Measurements from ENCODE around the gene SPRR4. TPM values are rescaled to one million over a fixed set of nuclear protein-coding genes. Genes with fewer than 3 reads are reported as not detected.

Gene SPRR4
- total and polyA plus RNA-seq, 2 donors (not counting 3 experiments of a cell fraction or from before 2014, with no cell fraction given), result not detected

GRCh38 chr1:152997901-152998300 is 27.5 kb downstream of the SPRR4 start:
- FAIRE-seq, result no peak
- H3K9me1 ChIP-seq (replicated peaks; ENCODE audit: control insufficient read depth, extremely low read depth, insufficient read depth, low read length), result no peaks in the 10 kb centered on the region
- H3K79me2 ChIP-seq (ENCODE audit: control insufficient read depth, insufficient read depth, low read length), result no peaks in the 10 kb centered on the region

More at GRCh38 chr1:152997901-152998300, 27.5 kb downstream of the SPRR4 start:
- Histone ChIP-seq H4K20me1 (replicated peaks; ENCODE audit: control insufficient read depth, extremely low read depth, insufficient read depth, low read length) (no peaks in the 10 kb centered on the region), H2AFZ (ENCODE audit: low read depth, low read length) (no peak overlapping the region), H3K4me3 (replicated peaks in 1 of 3; ENCODE audit: insufficient read depth in 1 of 3, low read depth in 1 of 3, low read length in 3 of 3) (no peak overlapping the region), H3K4me1 (ENCODE audit: control insufficient read depth, extremely low read depth, insufficient read depth, low read length) (no peaks in the 10 kb centered on the region), H3K36me3 (ENCODE audit: control insufficient read depth in 2 of 2, extremely low read depth in 1 of 2, insufficient read depth in 2 of 2, low read length in 2 of 2) (no peaks in the 10 kb centered on the region), H3K27ac (ENCODE audit: insufficient read depth, low read depth, low read length) (no peak overlapping the region), H3K4me2 (ENCODE audit: insufficient read depth, low read length) (no peak overlapping the region), H3K27me3 (ENCODE audit: control insufficient read depth in 2 of 2, insufficient read depth in 2 of 2, low read length in 2 of 2) (no peaks in the 10 kb centered on the region), H3K9me3 (replicated peaks; ENCODE audit: control insufficient read depth, insufficient read depth, low read length) (no peaks in the 10 kb centered on the region), H3K9ac (replicated peaks; ENCODE audit: extremely low read depth, insufficient read depth, low read length) (no peak overlapping the region)
- ChIA-PET CTCF (no interaction called here), POLR2A (no interaction called here)
- BruUV-seq (replicated peaks), result no TSS peak
- DNase-seq (ENCODE audit: low read depth, low spot score), result no peak
- dilution Hi-C loops (cut with MboI; ENCODE audit: extremely low pct_ligation_motif_present, low sequenced_read_pairs), result no loop called here
- TF ChIP-seq GATA2 (IDR thresholded peaks at IDR 0.05; ENCODE audit: insufficient read depth, insufficient read length, low read depth, low read length), result no peak
- TF ChIP-seq POLR2AphosphoS5 (IDR thresholded peaks at IDR 0.05; ENCODE audit: insufficient read depth, low read depth, low read length), result no peak
- no peak for TF ChIP-seq MAX (IDR thresholded peaks at IDR 0.05; ENCODE audit: insufficient read depth, insufficient read length)
- no peak for TF ChIP-seq JUN (IDR thresholded peaks at IDR 0.05; ENCODE audit: borderline replicate concordance, insufficient read depth, insufficient read length, low read depth)
- no peak for TF ChIP-seq MYC (IDR thresholded peaks at IDR 0.05; ENCODE audit: low read depth, low read length)
- no peak for TF ChIP-seq EZH2 (IDR thresholded peaks at IDR 0.05; ENCODE audit: borderline replicate concordance, low read depth, low read length, severe bottlenecking)
- no peak for TF ChIP-seq CTCF (IDR thresholded peaks at IDR 0.05; ENCODE audit: extremely low read depth in 1 of 2, insufficient read depth in 1 of 2, low read depth in 1 of 2, low read length in 2 of 2)
- no peak for TF ChIP-seq FOS (IDR thresholded peaks at IDR 0.05; ENCODE audit: borderline replicate concordance, insufficient read depth, low read length)
- TF ChIP-seq POLR2A (IDR thresholded peaks at IDR 0.05; ENCODE audit: low read depth, low read length), result no peak
- intact Hi-C loops (cut with micrococcal nuclease), result no loop called here
